ENCODE data around the gene THADA.

THADA gene

GRCh38 chr2:43405829-43406228, 190.0 kb downstream of the THADA start:
- TF ChIP-seq CTCF (IDR thresholded peaks at IDR 0.05; ENCODE audit: control insufficient read depth, extremely low read depth, insufficient read depth) = no peak
- no peak for DNase-seq (ENCODE audit: low read depth)
- H3K4me3 ChIP-seq (ENCODE audit: low read depth, low read length) = no peak overlapping the region

GRCh38 chr2:43402452-43402937, 193.3 kb downstream of the THADA start:
- no peak overlapping the region for H3K4me3 ChIP-seq (ENCODE audit: low read depth, low read length)
- no peak for TF ChIP-seq CTCF (IDR thresholded peaks at IDR 0.05; ENCODE audit: control insufficient read depth, extremely low read depth, insufficient read depth)

GRCh38 chr2:43402002-43402401, 193.8 kb downstream of the THADA start:
- TF ChIP-seq CTCF (IDR thresholded peaks at IDR 0.05; ENCODE audit: control insufficient read depth, extremely low read depth, insufficient read depth) = no peak
- no peak for DNase-seq (ENCODE audit: low read depth)
- H3K4me3 ChIP-seq (ENCODE audit: low read depth, low read length) = no peak overlapping the region

More at GRCh38 chr2:43402452-43402937, 193.3 kb downstream of the THADA start:
- DNase-seq (ENCODE audit: low read depth) = no peak

- DNase-seq (ENCODE audit: low read depth) = no peak
- H3K4me3 ChIP-seq (ENCODE audit: low read depth, low read length) = no peak overlapping the region
- no peak for TF ChIP-seq CTCF (IDR thresholded peaks at IDR 0.05; ENCODE audit: control insufficient read depth, extremely low read depth, insufficient read depth)
Measured at GRCh38 chr2:43400508-43400907, 195.3 kb downstream of the THADA start.

- no peak for TF ChIP-seq CTCF (IDR thresholded peaks at IDR 0.05; ENCODE audit: control insufficient read depth, extremely low read depth, insufficient read depth)
- DNase-seq (ENCODE audit: low read depth) = no peak
- H3K4me3 ChIP-seq (ENCODE audit: low read depth, low read length) = no peak overlapping the region
Measured at GRCh38 chr2:43399515-43400264, 196.1 kb downstream of the THADA start.

GRCh38 chr2:43399098-43399497, 196.7 kb downstream of the THADA start:
- no peak for DNase-seq (ENCODE audit: low read depth)
- H3K4me3 ChIP-seq (ENCODE audit: low read depth, low read length) = no peak overlapping the region
- TF ChIP-seq CTCF (IDR thresholded peaks at IDR 0.05; ENCODE audit: control insufficient read depth, extremely low read depth, insufficient read depth) = no peak

- H3K4me3 ChIP-seq (ENCODE audit: low read depth, low read length) = no peak overlapping the region
- DNase-seq (ENCODE audit: low read depth) = no peak
- no peak for TF ChIP-seq CTCF (IDR thresholded peaks at IDR 0.05; ENCODE audit: control insufficient read depth, extremely low read depth, insufficient read depth)
Measured at GRCh38 chr2:43397821-43398220, 198.0 kb downstream of the THADA start.

Measured in LNCaP clone FGC (cell line).